HepG2 (cell line): Measurements from ENCODE around the gene ARHGDIA. TPM values are rescaled to one million over a fixed set of nuclear protein-coding genes. Genes with fewer than 3 reads are reported as not detected.

Experiments
- ARHGAP35 ChIP-seq: sonication (generic); formaldehyde crosslinking; IDR thresholded peaks from 2 replicates; pipeline ENCODE4 v1.9.0; 2022; ENCODE audit warnings: mild to moderate bottlenecking, inconsistent platforms, moderate library complexity, missing genetic modification reagents, borderline replicate concordance
- BORCS8-MEF2B ChIP-seq: sonication (generic); formaldehyde crosslinking; IDR thresholded peaks from 2 replicates; pipeline ENCODE4 v1.8.0; 2022; ENCODE audit warnings: mild to moderate bottlenecking, missing genetic modification reagents
- GATAD1 ChIP-seq: IDR thresholded peaks from 2 replicates; pipeline ENCODE4 v1.6.1; 2016; ENCODE audit warnings: missing genetic modification reagents, missing compliant biosample characterization
- HOXA3 ChIP-seq: sonication (generic); formaldehyde crosslinking; IDR thresholded peaks from 2 replicates; pipeline ENCODE4 v1.5.0; 2020; ENCODE audit warnings: missing genetic modification reagents
- KLF16 ChIP-seq, 2 experiments: sonication (generic) in 1 of 2; formaldehyde crosslinking in 1 of 2; IDR thresholded peaks; 2 replicates each; pipeline versions ENCODE4 v1.6.1 to v1.8.0; 2016 to 2023; ENCODE audit warnings: missing genetic modification reagents in 2 of 2, missing compliant biosample characterization in 1 of 2
- MLLT10 ChIP-seq: sonication (generic); formaldehyde crosslinking; IDR thresholded peaks from 2 replicates; pipeline ENCODE4 v1.4.0; 2020; ENCODE audit warnings: missing genetic modification reagents
- MTF2 ChIP-seq: sonication (generic); formaldehyde crosslinking; IDR thresholded peaks from 2 replicates; pipeline ENCODE4 v1.5.0; 2020; ENCODE audit warnings: missing genetic modification reagents, borderline replicate concordance
- NR2F6 ChIP-seq, 2 experiments: IDR thresholded peaks; 2 replicates each; pipeline ENCODE4 v1.6.1; 2016; ENCODE audit warnings: antibody characterized with exemption in 1 of 2, mild to moderate bottlenecking in 1 of 2
- PCBP2 ChIP-seq: fragments of 200-400 bp; formaldehyde crosslinking; optimal IDR thresholded peaks from 2 replicates; pipeline ENCODE3; 2018; ENCODE audit warnings: low read length, low read depth; ENCODE audit not compliant: poor library complexity, severe bottlenecking
- POLR2AphosphoS5 ChIP-seq: IDR thresholded peaks from 2 replicates; pipeline ENCODE4 v1.6.1; 2012; ENCODE audit warnings: low read depth, low read length
- REPIN1 ChIP-seq: sonication (generic); formaldehyde crosslinking; IDR thresholded peaks from 2 replicates; pipeline ENCODE4 v1.8.0; 2022; ENCODE audit warnings: missing genetic modification reagents, low read depth, mild to moderate bottlenecking, borderline replicate concordance
- RXRB ChIP-seq: IDR thresholded peaks from 2 replicates; pipeline ENCODE4 v1.6.1; 2016; ENCODE audit warnings: borderline replicate concordance, missing genetic modification reagents, missing compliant biosample characterization
- SNAPC2 ChIP-seq: sonication (generic); formaldehyde crosslinking; IDR thresholded peaks from 2 replicates; pipeline ENCODE4 v1.8.1; 2022; ENCODE audit warnings: mild to moderate bottlenecking, missing genetic modification reagents
- SRF ChIP-seq: IDR thresholded peaks from 2 replicates; pipeline ENCODE4 v1.6.1; 2011; ENCODE audit warnings: mild to moderate bottlenecking, low read depth, low read length, moderate library complexity
- TOE1 ChIP-seq: sonication (generic); formaldehyde crosslinking; IDR thresholded peaks from 2 replicates; pipeline ENCODE4 v1.4.0; 2020; ENCODE audit warnings: mild to moderate bottlenecking, missing genetic modification reagents
- YEATS2 ChIP-seq: sonication (generic); formaldehyde crosslinking; IDR thresholded peaks from 2 replicates; pipeline ENCODE4 v1.4.0; 2020; ENCODE audit warnings: missing genetic modification reagents, borderline replicate concordance
- ZBTB3 ChIP-seq: sonication (generic); formaldehyde crosslinking; IDR thresholded peaks from 2 replicates; pipeline ENCODE4 v1.4.0; 2020; ENCODE audit warnings: low read depth, mild to moderate bottlenecking, moderate library complexity, missing genetic modification reagents, borderline replicate concordance
- ZMYM4 ChIP-seq: sonication (generic); formaldehyde crosslinking; IDR thresholded peaks from 2 replicates; pipeline ENCODE4 v1.8.1; 2023; ENCODE audit warnings: mild to moderate bottlenecking, missing genetic modification reagents
- ZNF232 ChIP-seq: sonication (generic); formaldehyde crosslinking; IDR thresholded peaks from 2 replicates; pipeline ENCODE4 v1.4.0; 2020; ENCODE audit warnings: missing genetic modification reagents, borderline replicate concordance
- ZNF567 ChIP-seq: sonication (generic); formaldehyde crosslinking; IDR thresholded peaks from 2 replicates; pipeline ENCODE4 v1.8.1; 2023; ENCODE audit warnings: mild to moderate bottlenecking, missing genetic modification reagents, borderline replicate concordance
- ZSCAN30 ChIP-seq: sonication (generic); formaldehyde crosslinking; IDR thresholded peaks from 2 replicates; pipeline ENCODE4 v1.5.0; 2020; ENCODE audit warnings: mild to moderate bottlenecking, missing genetic modification reagents
- polyA plus RNA-seq, 8 experiments: library from polyadenylated mRNA; depleted of rRNA in 3 of 8; stranded (reverse) in 7 of 8; unstranded in 1 of 8; fragments of >200 nt; fragmentation: Illumina TruSeq in 4 of 8; extraction: Trizol in 4 of 8; gene quantifications; 2 replicates each; pipeline versions ENCODE4 v1.2.1 to v1.2.3, GENCODE V29; 2011 to 2016; ENCODE audit warnings: low read depth in 4 of 8, missing spikeins in 1 of 8, mixed read lengths in 1 of 8; ENCODE audit not compliant: insufficient read depth in 1 of 8
- total RNA-seq, 5 experiments: library from RNA; depleted of rRNA; stranded (reverse); fragments of >200 nt; fragmentation: Illumina TruSeq; extraction: Trizol; gene quantifications; 2 replicates each; pipeline ENCODE4 v1.2.3, GENCODE V29; 2016; ENCODE audit warnings: low read depth in 1 of 5
- TF ChIP-seq, protein P1 (sequence below): IDR thresholded peaks from 2 replicates; pipeline ENCODE4 v1.6.1; 2016; ENCODE audit warnings: low read depth, borderline replicate concordance
- TF ChIP-seq, protein P2 (sequence below): sonication (generic); formaldehyde crosslinking; IDR thresholded peaks from 2 replicates; pipeline ENCODE4 v1.8.0; 2022; ENCODE audit warnings: mild to moderate bottlenecking, missing genetic modification reagents; ENCODE audit not compliant: insufficient replicate concordance
- TF ChIP-seq, protein P3 (sequence below): sonication (generic); IDR thresholded peaks from 2 replicates; pipeline ENCODE4 v1.6.1; 2016; ENCODE audit warnings: low read depth, borderline replicate concordance
- TF ChIP-seq, protein P4 (sequence below): sonication (generic); formaldehyde crosslinking; conservative IDR thresholded peaks from 2 replicates; pipeline ENCODE4 v1.8.0; 2022; ENCODE audit warnings: low read depth, missing genetic modification reagents

The ARHGDIA gene
- total and polyA plus RNA-seq, 2 of the 13 experiments (the other 11 are each of a cell fraction or from before 2014, with no cell fraction given) = 40.0 to 64.0 TPM

DNA sequence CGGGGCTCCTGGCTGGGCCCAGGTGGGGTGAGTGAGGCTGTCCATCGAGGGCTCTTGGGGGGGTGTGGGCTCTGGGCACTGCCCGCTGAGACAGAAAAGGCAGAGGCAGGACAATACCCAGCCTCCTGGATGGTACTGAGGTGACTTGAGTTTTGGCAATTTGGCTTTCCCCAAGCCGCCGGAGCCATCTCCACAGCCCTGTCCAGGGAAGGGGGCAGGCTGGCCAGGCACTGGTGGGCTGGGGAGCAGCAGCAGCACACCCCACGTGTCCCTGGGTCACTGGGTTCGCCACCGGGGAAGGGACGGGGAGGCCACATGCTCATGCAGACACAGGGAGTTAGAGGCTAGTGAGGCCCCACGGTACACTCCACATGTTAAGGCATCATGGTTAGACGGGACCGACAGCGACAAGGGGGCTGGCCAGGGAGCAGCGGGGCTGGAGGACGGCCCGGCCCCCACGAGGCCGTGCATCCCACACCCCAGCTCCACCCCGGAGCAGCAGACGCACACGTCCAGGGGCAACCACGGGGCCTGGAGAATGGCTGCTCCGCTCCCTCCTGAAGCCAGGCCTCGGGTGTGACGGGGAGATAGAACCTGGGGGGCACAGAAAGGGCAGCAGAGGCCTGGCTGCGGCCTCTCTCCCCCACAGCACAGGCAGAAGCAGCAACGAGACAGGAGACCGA, 3.0 kb downstream of the ARHGDIA start (continued):
- peak; percentile 11; the same call in 1 of the 2 replicates for TF ChIP-seq HOXA3 (CRISPR knock-in tag)
- TF ChIP-seq ZSCAN30 (CRISPR knock-in tag) = no peak
- no peak for TF ChIP-seq SRF
- TF ChIP-seq YEATS2 (CRISPR knock-in tag) = no peak
- no peak for TF ChIP-seq RXRB (CRISPR knock-in tag)
- TF ChIP-seq, protein P1, sequence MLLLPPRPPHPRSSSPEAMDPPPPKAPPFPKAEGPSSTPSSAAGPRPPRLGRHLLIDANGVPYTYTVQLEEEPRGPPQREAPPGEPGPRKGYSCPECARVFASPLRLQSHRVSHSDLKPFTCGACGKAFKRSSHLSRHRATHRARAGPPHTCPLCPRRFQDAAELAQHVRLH (CRISPR knock-in tag) = no peak
- TF ChIP-seq, protein P2, sequence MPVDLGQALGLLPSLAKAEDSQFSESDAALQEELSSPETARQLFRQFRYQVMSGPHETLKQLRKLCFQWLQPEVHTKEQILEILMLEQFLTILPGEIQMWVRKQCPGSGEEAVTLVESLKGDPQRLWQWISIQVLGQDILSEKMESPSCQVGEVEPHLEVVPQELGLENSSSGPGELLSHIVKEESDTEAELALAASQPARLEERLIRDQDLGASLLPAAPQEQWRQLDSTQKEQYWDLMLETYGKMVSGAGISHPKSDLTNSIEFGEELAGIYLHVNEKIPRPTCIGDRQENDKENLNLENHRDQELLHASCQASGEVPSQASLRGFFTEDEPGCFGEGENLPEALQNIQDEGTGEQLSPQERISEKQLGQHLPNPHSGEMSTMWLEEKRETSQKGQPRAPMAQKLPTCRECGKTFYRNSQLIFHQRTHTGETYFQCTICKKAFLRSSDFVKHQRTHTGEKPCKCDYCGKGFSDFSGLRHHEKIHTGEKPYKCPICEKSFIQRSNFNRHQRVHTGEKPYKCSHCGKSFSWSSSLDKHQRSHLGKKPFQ = no peak
- TF ChIP-seq NR2F6 (IDR thresholded peaks at IDR 0.05) = no peak
- TF ChIP-seq NR2F6 (CRISPR knock-in tag; IDR thresholded peaks at IDR 0.05) = no peak
- TF ChIP-seq REPIN1 = 0 out of 2 replicates have a peak, but pooled peaks have one; percentile 13
- 0 out of 4 replicates have a peak, but pooled peaks of 1 of the 2 experiments have one; percentile 83 for TF ChIP-seq KLF16 (CRISPR knock-in tag; IDR thresholded peaks at IDR 0.05)
- TF ChIP-seq MLLT10 (CRISPR knock-in tag) = no peak
- TF ChIP-seq ZNF567 (CRISPR knock-in tag) = no peak
- TF ChIP-seq, protein P3, sequence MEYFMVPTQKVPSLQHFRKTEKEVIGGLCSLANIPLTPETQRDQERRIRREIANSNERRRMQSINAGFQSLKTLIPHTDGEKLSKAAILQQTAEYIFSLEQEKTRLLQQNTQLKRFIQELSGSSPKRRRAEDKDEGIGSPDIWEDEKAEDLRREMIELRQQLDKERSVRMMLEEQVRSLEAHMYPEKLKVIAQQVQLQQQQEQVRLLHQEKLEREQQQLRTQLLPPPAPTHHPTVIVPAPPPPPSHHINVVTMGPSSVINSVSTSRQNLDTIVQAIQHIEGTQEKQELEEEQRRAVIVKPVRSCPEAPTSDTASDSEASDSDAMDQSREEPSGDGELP = no peak; the same call in 1 of the 2 replicates
- 0 out of 2 replicates have a peak, but pooled peaks have one; percentile 36 for TF ChIP-seq ZNF232 (CRISPR knock-in tag)
- TF ChIP-seq TOE1 (CRISPR knock-in tag) = no peak
- TF ChIP-seq ARHGAP35 (CRISPR knock-in tag) = peak; percentile 22; the same call in 1 of the 2 replicates
- no peak for TF ChIP-seq PCBP2
- 0 out of 2 replicates have a peak, but pooled peaks have one; percentile 57 for TF ChIP-seq SNAPC2 (CRISPR knock-in tag)
- TF ChIP-seq GATAD1 (CRISPR knock-in tag) = no peak
- TF ChIP-seq ZBTB3 (CRISPR knock-in tag) = no peak
- TF ChIP-seq, protein P4, sequence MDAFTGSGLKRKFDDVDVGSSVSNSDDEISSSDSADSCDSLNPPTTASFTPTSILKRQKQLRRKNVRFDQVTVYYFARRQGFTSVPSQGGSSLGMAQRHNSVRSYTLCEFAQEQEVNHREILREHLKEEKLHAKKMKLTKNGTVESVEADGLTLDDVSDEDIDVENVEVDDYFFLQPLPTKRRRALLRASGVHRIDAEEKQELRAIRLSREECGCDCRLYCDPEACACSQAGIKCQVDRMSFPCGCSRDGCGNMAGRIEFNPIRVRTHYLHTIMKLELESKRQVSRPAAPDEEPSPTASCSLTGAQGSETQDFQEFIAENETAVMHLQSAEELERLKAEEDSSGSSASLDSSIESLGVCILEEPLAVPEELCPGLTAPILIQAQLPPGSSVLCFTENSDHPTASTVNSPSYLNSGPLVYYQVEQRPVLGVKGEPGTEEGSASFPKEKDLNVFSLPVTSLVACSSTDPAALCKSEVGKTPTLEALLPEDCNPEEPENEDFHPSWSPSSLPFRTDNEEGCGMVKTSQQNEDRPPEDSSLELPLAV = 0 out of 2 replicates have a peak, but pooled peaks have one; percentile 10
- TF ChIP-seq MTF2 = 0 out of 2 replicates have a peak, but pooled peaks have one; percentile 53
- TF ChIP-seq BORCS8-MEF2B (CRISPR knock-in tag) = peak; percentile 35; the same call in 1 of the 2 replicates
- no peak for TF ChIP-seq ZMYM4 (CRISPR knock-in tag)
- TF ChIP-seq POLR2AphosphoS5 = peak; percentile 32
